Right lobe of liver (tissue), 6 donors: Measurements from ENCODE around the gene YOD1. TPM values are rescaled to one million over a fixed set of nuclear protein-coding genes. Genes with fewer than 3 reads are reported as not detected.

ENCODE experiments used
- ATAC-seq, 4 donors: fragments of 200-7000 bp; cut with Tn5 transposase; one replicate each; pipeline ENCODE4 v1.9.1; 2020; ENCODE audit warnings: mild to moderate bottlenecking in 4 of 4, moderate library complexity in 4 of 4
- DNase-seq, 3 donors: peaks; one replicate each; pipeline ENCODE4 v3.0.0-alpha.2; 2020
- H3K27ac ChIP-seq, 3 donors: fragments of 200-600 bp; one replicate each; pipeline ENCODE4 v1.8.0; 2022
- H3K27me3 ChIP-seq, 2 donors: fragments of 200-600 bp; one replicate each; pipeline ENCODE4 v1.8.0; 2022
- H3K36me3 ChIP-seq, 4 donors: fragments of 200-600 bp; sonication (generic) in 1 of 4; one replicate each; pipeline versions ENCODE4 v1.5.1 to v1.8.0; 2017 to 2022; ENCODE audit warnings: control low read depth in 1 of 4
- H3K4me1 ChIP-seq, 4 donors: fragments of 200-600 bp; sonication (generic) in 1 of 4; one replicate each; pipeline versions ENCODE4 v1.5.1 to v1.8.0; 2017 to 2022; ENCODE audit warnings: control low read depth in 1 of 4
- H3K4me3 ChIP-seq, 3 donors: fragments of 200-600 bp; one replicate each; pipeline ENCODE4 v1.8.0; 2022
- H3K9me3 ChIP-seq, 4 donors: fragments of 200-600 bp; sonication (generic) in 1 of 4; one replicate each; pipeline versions ENCODE4 v1.5.1 to v1.8.0; 2017 to 2022; ENCODE audit warnings: control low read depth in 1 of 4
- POLR2A ChIP-seq: fragments of 450-650 bp; IDR thresholded peaks from one replicate; pipeline ENCODE4 v1.6.1; 2017; ENCODE audit warnings: antibody characterized with exemption, mild to moderate bottlenecking
- WGBS: methylation state at CpG from one replicate; pipeline ENCODE4 v1.1.6; 2018; ENCODE audit warnings: low coverage, low lambda C conversion rate; ENCODE audit not compliant: insufficient coverage; ENCODE audit errors: missing lambda C conversion rate; 5-methylcytosine and 5-hydroxymethylcytosine counted together
- intact Hi-C, 2 donors: fragments of 100-400 bp; cut with DNase I; formaldehyde crosslinking; loops; one replicate each; pipeline versions ENCODE4 v1.11.2 to v1.14.1; 2022
- total RNA-seq, 6 experiments: library from RNA; depleted of rRNA in 2 of 6; stranded (reverse); fragments of >200 nt in 2 of 6; fragmentation: NEBNext Ultra II Directional in 3 of 6; extraction: Animal tissue kit (Norgen Biotek cat#: 25700) in 3 of 6; gene quantifications; one replicate each; pipeline versions ENCODE4 v1.1.0 to v1.2.4, GENCODE V29; 2016 to 2023
- TF ChIP-seq, protein P1 (sequence below), 4 donors: fragments of 200-600 bp in 3 of 4; fragments of 450-650 bp in 1 of 4; IDR thresholded peaks; one replicate each; pipeline versions ENCODE4 v1.5.1 to v1.8.0; 2016 to 2022; ENCODE audit warnings: antibody characterized with exemption in 4 of 4, mild to moderate bottlenecking in 2 of 4
- donor health status: DM: no; HTN: yes; CAD: no.
- donor health status: DM: no; HTN: no; CAD: no.
- donor health status: DM: no; HTN: no; CAD: no.
- donor health status: DM: no; HTN: yes; CAD: no.
- donor health status: DM: no; HTN: yes; CAD: no.

The YOD1 gene
- total RNA-seq, 6 experiments from 2014 or later: 3.0 to 4.8 (median 3.5) TPM

- no peaks in the 10 kb centered on the region for H3K27me3 ChIP-seq
- H3K4me3 ChIP-seq: no peak overlapping the region
- TF ChIP-seq POLR2A: no peak
- TF ChIP-seq, protein P1, sequence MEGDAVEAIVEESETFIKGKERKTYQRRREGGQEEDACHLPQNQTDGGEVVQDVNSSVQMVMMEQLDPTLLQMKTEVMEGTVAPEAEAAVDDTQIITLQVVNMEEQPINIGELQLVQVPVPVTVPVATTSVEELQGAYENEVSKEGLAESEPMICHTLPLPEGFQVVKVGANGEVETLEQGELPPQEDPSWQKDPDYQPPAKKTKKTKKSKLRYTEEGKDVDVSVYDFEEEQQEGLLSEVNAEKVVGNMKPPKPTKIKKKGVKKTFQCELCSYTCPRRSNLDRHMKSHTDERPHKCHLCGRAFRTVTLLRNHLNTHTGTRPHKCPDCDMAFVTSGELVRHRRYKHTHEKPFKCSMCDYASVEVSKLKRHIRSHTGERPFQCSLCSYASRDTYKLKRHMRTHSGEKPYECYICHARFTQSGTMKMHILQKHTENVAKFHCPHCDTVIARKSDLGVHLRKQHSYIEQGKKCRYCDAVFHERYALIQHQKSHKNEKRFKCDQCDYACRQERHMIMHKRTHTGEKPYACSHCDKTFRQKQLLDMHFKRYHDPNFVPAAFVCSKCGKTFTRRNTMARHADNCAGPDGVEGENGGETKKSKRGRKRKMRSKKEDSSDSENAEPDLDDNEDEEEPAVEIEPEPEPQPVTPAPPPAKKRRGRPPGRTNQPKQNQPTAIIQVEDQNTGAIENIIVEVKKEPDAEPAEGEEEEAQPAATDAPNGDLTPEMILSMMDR (IDR thresholded peaks at IDR 0.05): no peak
- H3K36me3 ChIP-seq: no peaks in the 10 kb centered on the region
- ATAC-seq (no peak), DNase-seq (no peak)
- H3K9me3 ChIP-seq: no peaks in the 10 kb centered on the region
- intact Hi-C loops: no loop called here
- WGBS: 100% methylated on average over 2 of the region's 8 CpGs
- H3K27ac ChIP-seq: no peak overlapping the region
- H3K4me1 ChIP-seq: peaks cover 0 to 10% (median 3%) of the 10 kb centered on the region in 4 donors
Measured at GRCh38 chr1:207022996-207023679, 27.9 kb downstream of the YOD1 start.

DNA sequence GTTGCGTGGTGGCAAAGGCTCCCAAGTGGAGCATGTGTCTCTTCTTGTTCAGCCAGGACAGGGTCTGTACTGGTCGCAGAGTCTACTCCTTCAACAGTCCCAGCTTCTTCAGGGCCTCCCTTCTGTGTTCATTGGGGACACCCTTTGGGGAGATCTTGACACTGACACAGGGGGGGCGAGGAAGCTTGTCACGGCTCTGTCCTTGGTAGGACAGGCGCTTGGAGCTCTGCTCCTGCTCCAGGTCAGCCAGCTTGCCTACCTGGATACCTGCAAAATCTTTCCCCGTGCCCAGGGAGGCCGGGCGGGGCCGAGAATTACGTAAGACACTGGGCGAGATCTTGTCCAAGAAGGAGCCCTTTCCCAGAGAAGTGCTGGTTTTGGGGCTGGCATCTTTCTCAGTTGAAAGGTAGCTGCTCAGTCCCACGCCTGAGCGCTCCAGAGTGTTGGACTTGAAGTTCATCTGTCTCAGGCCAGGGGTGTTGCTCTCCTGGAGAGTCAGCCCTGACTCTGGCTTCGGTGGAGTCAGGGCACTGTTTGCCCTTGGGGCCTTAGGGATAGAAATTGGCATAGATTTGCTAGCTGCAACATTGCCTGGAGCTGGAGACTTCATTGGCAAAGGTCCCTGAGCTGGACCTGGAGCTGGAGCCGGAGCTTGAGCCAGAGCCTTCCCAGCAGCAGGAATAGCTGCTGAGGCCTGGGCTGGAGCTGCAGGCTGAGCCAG lies 29.0 kb downstream of the YOD1 start:
- no peaks in the 10 kb centered on the region for H3K36me3 ChIP-seq
- DNase-seq (no peak), ATAC-seq (peak in 1 of 4 donors; percentile 11)
- H3K27ac ChIP-seq: no peak overlapping the region
- WGBS: 72% methylated on average over 3 of the region's 15 CpGs
- H3K27me3 ChIP-seq: no peaks in the 10 kb centered on the region
- peaks cover 0 to 10% (median 3%) of the 10 kb centered on the region in 4 donors for H3K4me1 ChIP-seq
- TF ChIP-seq POLR2A: no peak
- TF ChIP-seq, protein P1 (IDR thresholded peaks at IDR 0.05): no peak
- no peaks in the 10 kb centered on the region for H3K9me3 ChIP-seq
- intact Hi-C loops: no loop called here
- no peak overlapping the region for H3K4me3 ChIP-seq

DNA sequence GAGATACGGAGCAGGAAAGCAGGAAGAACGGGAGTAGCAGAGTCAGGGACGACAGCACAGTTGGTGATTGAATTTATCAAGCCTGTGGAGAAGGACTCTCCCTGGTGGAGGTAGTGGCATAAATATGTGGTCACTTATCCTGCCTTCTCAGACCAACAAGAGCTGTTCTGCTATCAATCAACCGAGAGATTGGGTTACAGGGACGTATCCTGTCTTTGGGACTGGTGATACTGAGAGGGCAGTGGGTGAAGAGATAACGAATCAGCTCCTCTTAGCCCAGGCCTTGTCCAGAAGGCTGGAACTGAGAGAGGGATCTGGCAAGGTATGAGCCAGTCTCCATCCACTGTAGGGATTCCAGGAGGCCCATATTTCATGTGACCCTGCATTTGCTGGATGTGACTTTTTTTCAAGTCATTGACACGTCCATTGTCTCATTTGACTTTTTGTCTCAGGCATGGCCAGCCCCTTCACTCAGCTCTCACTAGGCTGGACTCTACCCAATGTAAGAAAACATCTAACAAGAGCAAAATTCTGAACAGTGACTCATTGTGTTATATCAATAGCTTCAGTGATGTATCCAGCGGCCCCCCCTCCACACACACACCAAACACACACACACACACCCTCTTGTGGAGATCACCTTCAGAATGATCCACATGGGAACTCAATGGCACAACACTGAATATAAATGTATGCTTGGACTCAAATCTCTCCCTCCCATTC lies 29.7 kb downstream of the YOD1 start:
- no peaks in the 10 kb centered on the region for H3K9me3 ChIP-seq
- H3K4me1 ChIP-seq: peaks cover 0 to 10% (median 3%) of the 10 kb centered on the region in 4 donors
- 63% methylated on average over 6 of the region's 8 CpGs for WGBS
- intact Hi-C loops: no loop called here
- no peak overlapping the region for H3K27ac ChIP-seq
- no peaks in the 10 kb centered on the region for H3K27me3 ChIP-seq
- no peaks in the 10 kb centered on the region for H3K36me3 ChIP-seq
- no peak overlapping the region for H3K4me3 ChIP-seq
- ATAC-seq: no peak
- no peak for DNase-seq
- TF ChIP-seq POLR2A: no peak
- TF ChIP-seq, protein P1 (IDR thresholded peaks at IDR 0.05): no peak

GRCh38 chr1:207020709-207021107 lies 30.3 kb downstream of the YOD1 start:
- ATAC-seq: peak in 3 of 4 donors; percentile 27 to 48 (median 29)
- H3K4me3 ChIP-seq: no peak overlapping the region
- H3K27ac ChIP-seq: no peak overlapping the region
- no peaks in the 10 kb centered on the region for H3K36me3 ChIP-seq
- no peaks in the 10 kb centered on the region for H3K9me3 ChIP-seq
- peaks cover 0 to 7% (median 3%) of the 10 kb centered on the region in 4 donors for H3K4me1 ChIP-seq
- no peaks in the 10 kb centered on the region for H3K27me3 ChIP-seq
- DNase-seq: no peak
- WGBS: 62% methylated on average over 4 of the region's 4 CpGs
- intact Hi-C loops: no loop called here
- TF ChIP-seq POLR2A: no peak
- TF ChIP-seq, protein P1 (IDR thresholded peaks at IDR 0.05): no peak
